M059J (cell line): ENCODE measurements around the gene NRG3. TPM values are rescaled to one million over a fixed set of nuclear protein-coding genes. Genes with fewer than 3 reads are reported as not detected.

ENCODE experiments used
- DNase-seq: peaks from one replicate; pipeline ENCODE4 v3.0.0-alpha.2; 2012; ENCODE audit warnings: low read depth
- total RNA-seq: library from RNA; depleted of rRNA; stranded (reverse); fragments of >200 nt; shearing (Covaris generic); gene quantifications from 2 replicates; pipeline ENCODE4 v1.2.3, GENCODE V29; 2014

The NRG3 gene
- total RNA-seq, 1 experiment from 2014 or later, result not detected

GRCh38 chr10:82817676-82818422, 942.9 kb downstream of the NRG3 start:
- DNase-seq, result no peak

DNA sequence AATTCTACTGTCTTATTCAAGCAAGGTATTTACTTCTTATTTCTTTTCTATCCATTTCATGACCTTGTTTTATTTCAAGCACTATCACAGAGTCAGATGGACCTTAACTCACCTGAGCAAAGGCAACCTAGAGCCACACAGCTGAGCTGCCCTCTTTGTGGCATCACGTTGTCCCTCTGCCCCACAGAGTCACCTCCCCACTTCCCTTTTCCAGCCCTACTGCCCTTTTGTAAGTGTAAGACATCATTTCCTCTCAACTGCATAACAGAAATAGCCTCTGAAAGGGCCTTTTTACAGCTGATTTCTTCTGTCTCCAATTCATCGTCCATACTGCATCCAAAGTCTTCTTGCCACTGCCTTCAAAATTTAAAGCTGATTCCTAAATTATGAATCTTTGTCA, 946.0 kb downstream of the NRG3 start:
- no peak for DNase-seq

- DNase-seq, result peak; percentile 84
These were observed 951.1 kb downstream of the NRG3 start for GRCh38 chr10:82826132-82826531.

DNA sequence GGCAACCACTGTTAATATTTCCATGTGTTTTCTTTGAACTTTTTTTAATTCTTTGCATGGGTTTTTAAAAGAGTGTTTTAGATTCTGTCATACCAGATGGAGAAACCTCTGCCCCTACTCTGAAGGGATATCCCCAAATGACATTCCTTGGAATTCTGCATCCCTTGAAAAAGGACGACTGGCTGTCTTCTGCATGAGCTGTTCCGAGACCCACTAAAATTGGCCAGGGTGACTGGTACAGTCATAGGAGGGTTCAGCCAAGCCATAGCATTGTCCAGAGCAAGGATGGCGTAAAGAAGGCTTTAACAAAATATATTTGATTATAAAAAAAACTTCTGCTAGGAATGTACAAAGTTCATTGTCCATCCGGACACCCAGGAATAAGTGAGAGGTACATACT, 952.9 kb downstream of the NRG3 start:
- DNase-seq, result no peak

DNA sequence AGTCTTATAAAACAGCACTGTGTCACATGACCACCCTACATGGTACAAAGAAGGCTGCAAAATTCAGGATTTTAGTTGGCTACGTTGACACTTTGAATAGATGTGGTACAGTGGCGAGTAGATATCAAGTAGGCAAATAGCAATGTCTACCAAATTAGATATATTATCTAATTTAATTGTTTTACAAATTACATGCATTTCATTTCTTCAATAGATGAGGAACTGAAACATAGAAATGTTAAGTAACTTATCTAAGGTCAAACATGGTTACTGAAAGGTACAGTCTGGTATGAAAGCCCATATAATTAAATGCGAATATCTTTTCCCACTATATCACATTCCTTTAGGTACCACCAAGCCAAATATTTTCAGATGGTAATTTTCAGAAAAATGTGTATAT, 972.2 kb downstream of the NRG3 start:
- no peak for DNase-seq

DNA sequence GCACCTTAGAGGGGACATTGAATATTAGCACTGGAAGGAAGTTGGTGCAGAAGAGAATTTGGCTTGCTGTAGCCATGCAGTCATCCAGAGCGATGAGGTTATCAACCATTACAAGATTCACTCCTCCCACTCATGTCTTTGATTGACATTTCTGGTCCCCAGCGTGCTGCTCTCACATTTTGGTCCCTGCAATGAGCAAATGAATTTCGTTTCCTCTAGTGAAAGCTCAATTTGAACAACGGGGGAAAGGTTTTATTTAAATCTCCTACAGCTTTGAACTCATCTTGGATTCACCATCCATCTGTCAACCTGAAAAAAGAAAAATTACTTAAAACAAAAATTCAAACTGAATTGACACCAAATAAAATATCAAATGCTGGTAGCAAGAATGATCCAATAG, 975.2 kb downstream of the NRG3 start:
- DNase-seq, result no peak

DNA sequence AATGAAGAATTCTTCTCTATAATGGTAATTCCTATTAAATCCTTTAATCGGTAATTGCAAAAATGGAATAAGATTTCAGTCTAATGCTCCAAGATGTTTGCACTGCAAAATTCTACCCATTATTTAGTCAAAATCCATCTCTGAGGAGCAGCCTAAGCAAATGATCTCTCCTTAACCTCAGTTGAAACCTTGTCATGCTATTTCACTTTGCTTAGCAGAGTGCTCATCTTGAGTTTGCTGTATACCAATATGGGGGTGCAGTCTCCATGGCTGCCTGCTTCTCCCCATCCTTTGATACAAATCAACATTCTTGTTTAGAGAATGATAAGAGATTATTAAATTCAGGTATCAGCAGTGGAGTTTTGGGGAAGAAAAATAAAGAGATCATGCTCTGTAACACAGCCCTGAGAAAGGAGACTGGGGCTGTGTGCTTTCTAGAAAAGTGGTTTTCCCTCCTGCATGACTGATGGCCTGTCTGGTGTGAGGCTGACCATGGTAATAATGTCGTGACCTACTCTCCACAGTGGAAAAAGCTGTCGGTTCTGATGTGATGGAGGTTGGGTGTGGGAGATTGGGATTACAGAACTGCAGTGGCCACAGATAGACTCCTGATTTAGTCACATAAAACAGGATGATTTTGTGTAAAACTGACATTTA, 982.1 kb downstream of the NRG3 start:
- no peak for DNase-seq

- DNase-seq, result no peak
These were observed 986.9 kb downstream of the NRG3 start for GRCh38 chr10:82861889-82862288.

GRCh38 chr10:82865366-82865765, 990.4 kb downstream of the NRG3 start:
- DNase-seq, result no peak

GRCh38 chr10:82866424-82867020, 991.5 kb downstream of the NRG3 start:
- peak; percentile 77 for DNase-seq

DNA sequence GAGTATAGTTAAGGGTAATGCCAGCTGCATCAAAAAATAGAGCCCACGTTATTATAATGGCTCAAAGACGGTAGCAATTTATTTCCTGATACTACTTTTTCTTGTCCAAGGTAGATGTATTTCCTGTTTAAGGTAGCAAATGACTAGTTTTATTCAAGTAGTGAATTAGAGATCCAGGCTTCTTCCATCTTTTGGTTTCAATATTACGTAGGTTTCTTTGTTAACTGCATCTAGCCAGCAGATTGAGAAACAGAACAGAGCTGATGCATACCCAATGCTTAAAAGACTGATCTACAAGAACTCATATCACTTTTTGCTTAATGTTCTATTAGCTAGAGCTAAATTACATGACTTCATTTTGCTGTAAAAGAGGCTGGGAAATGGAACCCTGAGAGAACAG, 992.1 kb downstream of the NRG3 start:
- DNase-seq, result no peak

- DNase-seq, result peak; percentile 43
These were observed 999.7 kb downstream of the NRG3 start for GRCh38 chr10:82874671-82875070.

GRCh38 chr10:82880776-82881290, 1005.8 kb downstream of the NRG3 start:
- DNase-seq, result no peak

GRCh38 chr10:82882722-82883121, 1007.7 kb downstream of the NRG3 start:
- no peak for DNase-seq

DNA sequence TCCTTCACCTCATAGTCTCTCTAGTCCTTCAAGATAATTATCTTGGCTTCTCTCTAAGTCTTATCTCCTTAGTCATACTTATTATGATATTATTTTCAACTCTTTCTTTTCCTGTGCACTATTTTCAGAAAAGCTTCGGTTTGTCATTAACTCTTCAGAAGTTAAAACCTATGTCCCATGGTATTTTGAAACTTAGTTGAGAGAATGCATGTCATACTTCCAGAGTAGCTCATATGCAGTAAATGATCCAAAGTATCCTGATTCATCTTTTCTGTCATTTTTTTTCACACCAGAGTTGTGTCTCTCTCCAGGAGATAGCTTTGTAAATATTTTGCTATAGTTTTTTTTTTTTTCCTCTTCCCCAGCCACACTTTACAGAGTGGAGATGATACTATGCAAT, 1008.6 kb downstream of the NRG3 start:
- peak; percentile 13 for DNase-seq

GRCh38 chr10:82887488-82887887, 1012.5 kb downstream of the NRG3 start:
- no peak for DNase-seq

DNA sequence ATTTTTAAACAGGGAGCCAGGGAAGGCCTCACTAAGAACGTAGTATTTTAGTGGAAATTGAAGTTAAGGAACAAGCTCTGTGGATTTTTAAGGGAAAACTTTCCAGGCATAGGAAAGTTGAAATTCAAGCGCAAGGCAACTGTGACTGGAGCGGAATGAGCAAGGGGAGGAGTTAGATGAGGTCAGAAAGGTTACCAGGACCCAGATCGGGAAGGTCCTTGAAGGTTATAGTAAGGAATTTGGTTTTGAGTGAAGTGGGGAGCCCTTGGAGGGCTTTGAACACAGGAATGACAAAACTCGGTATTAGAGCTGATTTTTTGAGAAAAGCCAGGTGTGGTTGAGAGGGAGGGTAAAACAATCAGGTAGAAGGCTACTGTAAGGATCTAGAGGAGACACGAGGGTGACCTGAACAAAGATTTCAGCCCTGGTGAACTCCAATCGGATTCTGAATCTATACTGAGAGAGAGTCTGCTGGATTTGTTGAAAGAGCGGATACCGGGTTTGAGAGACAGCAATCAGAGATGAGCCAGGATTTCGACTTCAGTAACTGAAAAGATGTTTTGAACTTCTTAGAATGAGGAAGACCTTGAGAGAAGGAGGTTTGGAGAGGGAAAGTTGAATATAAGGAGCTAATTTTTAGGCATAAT, 1013.9 kb downstream of the NRG3 start:
- DNase-seq, result no peak

DNA sequence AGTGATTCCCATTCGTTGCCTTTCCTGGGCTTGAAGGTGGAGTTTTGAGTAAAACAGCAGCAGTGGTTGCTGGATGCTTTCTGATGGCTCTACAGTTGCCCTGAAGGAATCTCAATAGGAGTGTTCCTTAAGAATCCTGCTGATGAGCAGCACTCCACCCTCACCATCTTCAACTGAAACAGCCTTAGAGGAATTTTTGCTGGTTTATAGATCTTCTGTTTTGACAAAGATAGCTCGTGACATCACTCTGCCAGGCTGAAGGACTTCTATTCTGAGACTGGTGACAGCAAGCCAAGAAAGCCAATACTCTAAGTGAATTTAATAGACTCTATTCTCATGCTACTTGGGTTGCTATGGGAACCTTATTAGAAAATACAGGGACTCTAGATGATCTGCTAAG, 1014.7 kb downstream of the NRG3 start:
- peak; percentile 30 for DNase-seq

DNA sequence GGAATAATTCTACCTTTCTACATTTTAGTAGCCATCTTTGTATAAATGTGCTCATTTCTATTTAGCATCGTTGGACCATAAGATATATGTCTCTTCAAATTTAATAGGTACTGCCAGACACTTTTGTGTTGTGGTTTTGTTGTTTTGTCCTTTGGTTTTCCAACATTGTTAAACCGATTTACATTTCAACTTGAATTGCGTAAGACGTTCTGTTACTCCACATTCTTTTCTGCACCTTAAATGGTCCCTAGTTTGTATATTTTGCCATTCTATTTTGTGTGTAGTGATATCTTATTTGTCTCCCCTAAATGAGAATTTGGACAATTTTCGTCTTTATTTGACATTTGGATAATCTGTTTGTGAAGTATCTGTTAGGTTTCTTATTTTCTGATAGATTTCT, 1015.6 kb downstream of the NRG3 start:
- no peak for DNase-seq

GRCh38 chr10:82908096-82908495, 1033.1 kb downstream of the NRG3 start:
- DNase-seq, result no peak

DNA sequence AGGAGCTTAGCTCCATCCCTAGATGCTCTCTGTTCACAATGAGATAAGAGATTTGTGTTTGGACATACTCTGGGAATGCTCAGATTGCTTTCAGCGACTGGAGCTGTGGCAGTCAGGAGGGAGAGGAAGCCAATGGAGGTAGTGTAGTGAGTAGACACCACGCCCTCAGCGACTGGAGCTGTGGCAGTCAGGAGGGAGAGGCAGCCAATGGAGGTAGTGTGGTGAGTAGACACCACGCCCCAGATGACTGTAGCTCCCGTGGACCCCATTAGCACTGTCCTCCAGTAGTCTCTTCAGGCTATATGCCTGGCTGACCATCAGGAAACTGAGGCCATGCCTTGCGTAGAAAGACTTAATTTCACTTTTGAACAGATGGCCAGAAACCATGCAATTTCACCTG, 1033.8 kb downstream of the NRG3 start:
- no peak for DNase-seq

GRCh38 chr10:82910301-82910700, 1035.3 kb downstream of the NRG3 start:
- DNase-seq, result no peak
